Ishikawa (cell line): Measurements from ENCODE around the gene ALAS1.

Source experiments
- EP300 ChIP-seq: IDR thresholded peaks from 2 replicates; pipeline ENCODE4 v1.6.1; 2012; ENCODE audit warnings: borderline replicate concordance
- RAD21 ChIP-seq: IDR thresholded peaks from 2 replicates; pipeline ENCODE4 v1.6.1; 2012; ENCODE audit warnings: low read depth

GRCh38 chr3:52248816-52249547 lies 51.0 kb downstream of the ALAS1 start:
- no peak for TF ChIP-seq EP300
- TF ChIP-seq RAD21 = no peak
